ENCODE results near the gene ASB13.

ASB13 gene

GRCh38 chr10:5663692-5664427 is 2.5 kb downstream of the ASB13 start:
- H3K4me3 ChIP-seq (replicated peaks; ENCODE audit: low read depth, low read length): no peak overlapping the region
- no peak for DNase-seq (ENCODE audit: extremely low read depth, low read depth)
- TF ChIP-seq, protein P1, sequence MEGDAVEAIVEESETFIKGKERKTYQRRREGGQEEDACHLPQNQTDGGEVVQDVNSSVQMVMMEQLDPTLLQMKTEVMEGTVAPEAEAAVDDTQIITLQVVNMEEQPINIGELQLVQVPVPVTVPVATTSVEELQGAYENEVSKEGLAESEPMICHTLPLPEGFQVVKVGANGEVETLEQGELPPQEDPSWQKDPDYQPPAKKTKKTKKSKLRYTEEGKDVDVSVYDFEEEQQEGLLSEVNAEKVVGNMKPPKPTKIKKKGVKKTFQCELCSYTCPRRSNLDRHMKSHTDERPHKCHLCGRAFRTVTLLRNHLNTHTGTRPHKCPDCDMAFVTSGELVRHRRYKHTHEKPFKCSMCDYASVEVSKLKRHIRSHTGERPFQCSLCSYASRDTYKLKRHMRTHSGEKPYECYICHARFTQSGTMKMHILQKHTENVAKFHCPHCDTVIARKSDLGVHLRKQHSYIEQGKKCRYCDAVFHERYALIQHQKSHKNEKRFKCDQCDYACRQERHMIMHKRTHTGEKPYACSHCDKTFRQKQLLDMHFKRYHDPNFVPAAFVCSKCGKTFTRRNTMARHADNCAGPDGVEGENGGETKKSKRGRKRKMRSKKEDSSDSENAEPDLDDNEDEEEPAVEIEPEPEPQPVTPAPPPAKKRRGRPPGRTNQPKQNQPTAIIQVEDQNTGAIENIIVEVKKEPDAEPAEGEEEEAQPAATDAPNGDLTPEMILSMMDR (IDR thresholded peaks at IDR 0.05; ENCODE audit: low read depth, low read length, missing control alignments): no peak

DNA sequence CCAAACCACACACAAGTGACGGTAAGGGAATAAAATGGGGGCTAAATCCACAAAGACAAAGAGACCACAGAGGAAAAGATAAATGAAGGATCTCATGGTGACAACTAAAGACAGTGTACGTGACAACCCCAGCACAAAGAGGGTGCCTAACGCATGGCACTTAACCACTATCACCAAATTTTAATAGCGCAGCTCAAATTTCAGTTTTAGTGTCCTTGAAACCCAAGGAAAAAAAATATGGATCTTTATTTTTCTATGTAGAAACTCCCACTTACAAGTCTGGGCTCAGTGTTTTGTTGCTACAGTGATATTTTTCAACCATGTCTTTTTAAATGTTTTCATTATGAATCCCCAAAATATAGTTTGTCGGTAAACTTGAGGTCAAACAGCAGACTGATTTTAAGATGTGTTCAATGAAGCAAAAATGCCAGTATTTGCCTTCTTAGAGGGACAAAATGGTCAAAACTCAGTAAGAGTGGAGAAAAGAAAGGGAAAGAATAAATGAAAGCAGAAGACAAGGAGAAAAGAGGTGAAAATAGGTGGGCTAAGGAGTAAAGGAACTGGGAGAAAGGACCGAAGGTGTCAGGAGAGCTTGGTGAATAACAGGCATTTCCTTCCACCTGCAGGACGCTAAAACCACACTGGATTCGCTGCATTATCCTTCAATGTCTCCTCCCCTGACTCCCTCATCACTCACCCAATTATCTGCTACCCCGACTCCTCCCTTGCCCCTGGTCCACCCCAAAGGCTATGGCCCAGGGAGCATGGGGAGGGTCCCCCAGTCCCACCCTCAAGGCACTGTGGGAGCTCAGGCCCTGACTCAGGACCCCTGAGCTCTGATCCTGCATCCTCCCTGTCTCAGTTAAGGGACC is 3.5 kb downstream of the ASB13 start:
- TF ChIP-seq, protein P1 (IDR thresholded peaks at IDR 0.05; ENCODE audit: low read depth, low read length, missing control alignments): no peak
- no peak for DNase-seq (ENCODE audit: extremely low read depth, low read depth)
- no peak overlapping the region for H3K4me3 ChIP-seq (replicated peaks; ENCODE audit: low read depth, low read length)

GRCh38 chr10:5661043-5661442 is 5.4 kb downstream of the ASB13 start:
- DNase-seq (ENCODE audit: extremely low read depth, low read depth): no peak
- no peak overlapping the region for H3K4me3 ChIP-seq (replicated peaks; ENCODE audit: low read depth, low read length)
- TF ChIP-seq, protein P1 (IDR thresholded peaks at IDR 0.05; ENCODE audit: low read depth, low read length, missing control alignments): no peak

DNA sequence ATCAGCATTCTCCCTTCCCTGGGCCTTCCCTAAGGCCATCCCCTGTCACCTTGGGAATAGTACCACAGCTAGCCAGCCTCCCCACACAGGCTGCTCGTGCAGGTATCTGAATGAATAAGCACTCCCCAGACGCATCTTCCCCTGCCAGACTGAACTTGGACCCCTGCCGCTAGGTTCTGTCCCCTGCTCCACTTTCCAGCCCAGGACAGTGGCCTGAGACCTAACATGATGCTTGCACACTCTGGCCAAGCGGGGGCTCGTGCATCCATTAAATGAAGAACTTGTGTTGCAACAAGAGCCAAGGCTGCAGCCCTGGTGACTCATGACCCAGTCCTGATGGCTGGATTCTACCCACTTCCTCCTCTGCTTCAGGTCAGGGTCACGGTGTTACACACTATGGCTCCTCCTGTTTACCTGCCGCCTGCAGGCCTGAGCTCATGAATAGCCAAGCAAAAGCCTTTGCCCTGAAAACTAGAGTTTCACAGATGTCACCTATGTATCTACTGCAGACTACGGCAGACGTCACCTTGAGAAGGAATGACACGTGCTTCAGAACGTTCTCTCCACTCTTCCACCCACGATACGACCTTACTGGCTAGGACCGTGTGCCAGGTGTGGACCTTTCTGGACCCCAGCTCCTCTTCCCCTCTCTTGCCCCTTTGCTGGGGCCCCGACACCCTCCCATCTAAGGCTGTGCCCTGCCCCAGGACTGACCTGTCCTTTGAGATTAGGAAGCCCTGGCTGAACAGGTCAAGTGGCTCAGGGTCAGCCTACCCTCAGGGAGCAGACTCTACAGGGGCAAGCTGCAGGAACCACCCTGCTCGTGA is 6.5 kb downstream of the ASB13 start:
- DNase-seq (ENCODE audit: extremely low read depth, low read depth): no peak
- H3K4me3 ChIP-seq (replicated peaks; ENCODE audit: low read depth, low read length): no peak overlapping the region

DNA sequence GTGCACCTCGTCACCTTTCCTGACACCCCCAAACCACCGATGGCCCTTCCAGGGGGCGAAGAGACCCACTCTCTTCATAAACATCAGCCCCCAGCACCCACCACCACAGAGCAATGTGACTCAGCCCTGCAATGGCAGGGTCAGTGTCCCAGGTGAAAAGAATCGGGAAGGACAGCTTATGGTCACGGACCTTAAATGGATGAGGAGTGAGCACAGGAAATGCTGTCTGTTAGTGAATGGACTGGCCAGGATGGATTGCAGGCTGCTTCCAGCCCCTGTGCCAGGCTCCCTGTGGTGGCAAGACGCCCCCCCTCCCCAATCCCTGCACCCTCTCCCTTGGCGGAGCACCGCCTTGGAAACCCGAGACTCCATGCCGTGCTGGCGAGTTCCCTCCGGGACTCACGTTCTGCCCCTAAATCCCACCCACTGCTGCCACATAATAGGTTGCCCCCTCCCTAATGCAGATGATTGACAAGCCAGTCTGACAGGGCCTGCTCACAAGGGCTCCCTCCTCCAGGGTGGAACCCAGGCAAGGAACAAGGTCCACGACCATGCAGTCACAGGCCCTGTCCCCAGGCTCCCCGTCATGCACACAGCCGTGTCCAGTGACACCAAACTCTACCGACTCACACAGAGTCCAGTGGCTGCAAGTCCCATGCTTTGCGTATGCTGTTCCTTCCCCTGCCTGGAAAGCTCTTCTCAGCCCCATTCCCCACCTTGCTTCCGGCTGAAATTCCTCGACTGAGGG is 7.3 kb downstream of the ASB13 start:
- no peak overlapping the region for H3K4me3 ChIP-seq (replicated peaks; ENCODE audit: low read depth, low read length)
- no peak for DNase-seq (ENCODE audit: extremely low read depth, low read depth)
- TF ChIP-seq, protein P1 (IDR thresholded peaks at IDR 0.05; ENCODE audit: low read depth, low read length, missing control alignments): no peak

More for the DNA sequence above, 6.5 kb downstream of the ASB13 start:
- TF ChIP-seq, protein P1 (IDR thresholded peaks at IDR 0.05; ENCODE audit: low read depth, low read length, missing control alignments): no peak
